Measurements from ENCODE around the gene SLCO1C1.

Gene SLCO1C1, protein sequence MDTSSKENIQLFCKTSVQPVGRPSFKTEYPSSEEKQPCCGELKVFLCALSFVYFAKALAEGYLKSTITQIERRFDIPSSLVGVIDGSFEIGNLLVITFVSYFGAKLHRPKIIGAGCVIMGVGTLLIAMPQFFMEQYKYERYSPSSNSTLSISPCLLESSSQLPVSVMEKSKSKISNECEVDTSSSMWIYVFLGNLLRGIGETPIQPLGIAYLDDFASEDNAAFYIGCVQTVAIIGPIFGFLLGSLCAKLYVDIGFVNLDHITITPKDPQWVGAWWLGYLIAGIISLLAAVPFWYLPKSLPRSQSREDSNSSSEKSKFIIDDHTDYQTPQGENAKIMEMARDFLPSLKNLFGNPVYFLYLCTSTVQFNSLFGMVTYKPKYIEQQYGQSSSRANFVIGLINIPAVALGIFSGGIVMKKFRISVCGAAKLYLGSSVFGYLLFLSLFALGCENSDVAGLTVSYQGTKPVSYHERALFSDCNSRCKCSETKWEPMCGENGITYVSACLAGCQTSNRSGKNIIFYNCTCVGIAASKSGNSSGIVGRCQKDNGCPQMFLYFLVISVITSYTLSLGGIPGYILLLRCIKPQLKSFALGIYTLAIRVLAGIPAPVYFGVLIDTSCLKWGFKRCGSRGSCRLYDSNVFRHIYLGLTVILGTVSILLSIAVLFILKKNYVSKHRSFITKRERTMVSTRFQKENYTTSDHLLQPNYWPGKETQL

GRCh38 chr12:20695232-20695631 lies at the start of gene SLCO1C1:
TSS of gene SLCO1C1 (plus strand) at chr12:20695332. CDS start at chr12:20699577, 4,245 bp downstream.
- TF ChIP-seq, protein P1, sequence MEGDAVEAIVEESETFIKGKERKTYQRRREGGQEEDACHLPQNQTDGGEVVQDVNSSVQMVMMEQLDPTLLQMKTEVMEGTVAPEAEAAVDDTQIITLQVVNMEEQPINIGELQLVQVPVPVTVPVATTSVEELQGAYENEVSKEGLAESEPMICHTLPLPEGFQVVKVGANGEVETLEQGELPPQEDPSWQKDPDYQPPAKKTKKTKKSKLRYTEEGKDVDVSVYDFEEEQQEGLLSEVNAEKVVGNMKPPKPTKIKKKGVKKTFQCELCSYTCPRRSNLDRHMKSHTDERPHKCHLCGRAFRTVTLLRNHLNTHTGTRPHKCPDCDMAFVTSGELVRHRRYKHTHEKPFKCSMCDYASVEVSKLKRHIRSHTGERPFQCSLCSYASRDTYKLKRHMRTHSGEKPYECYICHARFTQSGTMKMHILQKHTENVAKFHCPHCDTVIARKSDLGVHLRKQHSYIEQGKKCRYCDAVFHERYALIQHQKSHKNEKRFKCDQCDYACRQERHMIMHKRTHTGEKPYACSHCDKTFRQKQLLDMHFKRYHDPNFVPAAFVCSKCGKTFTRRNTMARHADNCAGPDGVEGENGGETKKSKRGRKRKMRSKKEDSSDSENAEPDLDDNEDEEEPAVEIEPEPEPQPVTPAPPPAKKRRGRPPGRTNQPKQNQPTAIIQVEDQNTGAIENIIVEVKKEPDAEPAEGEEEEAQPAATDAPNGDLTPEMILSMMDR (IDR thresholded peaks at IDR 0.05), result no peak

DNA sequence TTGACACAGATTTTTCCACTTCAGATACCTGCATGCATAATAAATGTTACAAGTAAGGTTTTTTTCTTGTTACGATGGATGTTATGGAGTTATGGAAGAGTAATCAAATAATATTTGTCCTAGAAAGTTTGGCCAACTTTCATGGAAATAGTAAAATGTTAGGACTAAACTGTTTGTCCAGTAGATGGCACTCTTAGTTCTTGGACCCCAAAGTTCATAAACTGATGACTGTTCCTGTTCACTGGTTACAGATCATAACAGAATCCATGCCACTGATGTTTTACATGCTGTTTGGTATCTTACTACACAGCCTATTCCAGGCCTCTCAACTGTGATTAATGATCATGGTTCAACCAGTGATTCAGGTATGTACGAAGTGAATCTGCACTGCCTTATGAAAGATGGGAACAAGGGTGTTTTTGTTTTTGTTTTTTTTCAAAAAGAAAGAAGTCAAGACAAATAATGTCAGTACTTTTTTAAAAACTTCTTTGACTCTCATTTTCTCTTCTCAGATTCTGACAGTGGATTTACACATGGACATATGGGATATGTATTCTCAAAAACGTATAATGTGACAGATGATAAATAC lies 48.8 kb upstream of the SLCO1C1 start:
- TF ChIP-seq, protein P1 (IDR thresholded peaks at IDR 0.05), result peak; percentile 69

GRCh38 chr12:20653871-20654270 lies 41.3 kb upstream of the SLCO1C1 start:
- TF ChIP-seq, protein P1 (IDR thresholded peaks at IDR 0.05), result no peak

GRCh38 chr12:20656600-20656999 lies 38.5 kb upstream of the SLCO1C1 start:
- TF ChIP-seq, protein P1 (IDR thresholded peaks at IDR 0.05), result no peak

DNA sequence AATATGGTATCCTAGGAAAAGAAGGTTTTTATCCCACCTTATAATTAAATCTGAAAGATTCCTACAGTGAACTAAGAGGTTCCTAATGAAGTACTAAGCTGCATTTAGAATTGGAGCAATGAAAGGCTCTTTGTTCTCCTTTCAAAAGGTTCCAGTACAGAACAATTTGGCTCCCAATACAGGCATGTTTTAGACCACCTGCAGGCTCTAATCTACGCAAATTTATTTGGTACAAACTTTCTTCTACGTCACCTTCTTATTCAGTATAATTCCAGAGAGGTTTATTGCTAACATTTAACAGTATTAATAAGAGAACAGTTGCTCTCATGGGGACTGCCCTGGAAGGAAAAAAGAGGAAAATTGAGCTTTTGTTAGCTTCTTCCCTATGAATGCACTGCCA lies 37.6 kb upstream of the SLCO1C1 start:
- TF ChIP-seq, protein P1 (IDR thresholded peaks at IDR 0.05), result no peak

GRCh38 chr12:20681334-20681733 lies 13.8 kb upstream of the SLCO1C1 start:
- TF ChIP-seq, protein P1 (IDR thresholded peaks at IDR 0.05), result no peak; the same call in 1 of the 2 replicates

- TF ChIP-seq, protein P1 (IDR thresholded peaks at IDR 0.05), result no peak
Measured at GRCh38 chr12:20696181-20696905, 1.2 kb downstream of the SLCO1C1 start.

Measured in LNCAP (cell line).